ENCODE results near the gene SHISA6. TPM values are rescaled to one million over a fixed set of nuclear protein-coding genes. Genes with fewer than 3 reads are reported as not detected.

SHISA6 gene
- total RNA-seq, 2 experiments from 2014 or later: not detected

DNA sequence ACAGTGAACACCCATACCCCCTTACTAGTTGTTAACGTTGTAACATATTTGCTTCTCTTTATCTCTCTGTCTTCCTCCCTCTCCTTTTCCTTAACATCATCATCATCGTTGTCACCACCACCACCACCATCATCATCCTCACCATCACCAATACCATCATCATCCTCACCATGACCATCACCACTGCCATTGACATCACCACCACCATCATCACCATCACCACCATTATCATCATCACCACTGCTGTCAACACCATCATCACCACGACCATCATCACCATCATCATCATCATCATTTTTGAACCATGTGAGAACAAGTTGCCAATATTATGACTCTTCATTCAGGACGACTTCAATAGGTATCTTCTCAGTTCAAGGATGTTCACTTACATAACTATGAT, 35.5 kb downstream of the SHISA6 start:
- Mint-ChIP-seq H3K36me3 (no peaks in the 10 kb centered on the region), H3K9me3 (peaks cover 6% of the 10 kb centered on the region), H3K27ac (no peak overlapping the region), H3K4me1 (no peaks in the 10 kb centered on the region), H3K4me3 (no peak overlapping the region), H3K27me3 (no peaks in the 10 kb centered on the region)
- POLR2A ChIA-PET: no interaction called here
- DNase-seq: no peak
- no peak for ATAC-seq (ENCODE audit: low read depth)

DNA sequence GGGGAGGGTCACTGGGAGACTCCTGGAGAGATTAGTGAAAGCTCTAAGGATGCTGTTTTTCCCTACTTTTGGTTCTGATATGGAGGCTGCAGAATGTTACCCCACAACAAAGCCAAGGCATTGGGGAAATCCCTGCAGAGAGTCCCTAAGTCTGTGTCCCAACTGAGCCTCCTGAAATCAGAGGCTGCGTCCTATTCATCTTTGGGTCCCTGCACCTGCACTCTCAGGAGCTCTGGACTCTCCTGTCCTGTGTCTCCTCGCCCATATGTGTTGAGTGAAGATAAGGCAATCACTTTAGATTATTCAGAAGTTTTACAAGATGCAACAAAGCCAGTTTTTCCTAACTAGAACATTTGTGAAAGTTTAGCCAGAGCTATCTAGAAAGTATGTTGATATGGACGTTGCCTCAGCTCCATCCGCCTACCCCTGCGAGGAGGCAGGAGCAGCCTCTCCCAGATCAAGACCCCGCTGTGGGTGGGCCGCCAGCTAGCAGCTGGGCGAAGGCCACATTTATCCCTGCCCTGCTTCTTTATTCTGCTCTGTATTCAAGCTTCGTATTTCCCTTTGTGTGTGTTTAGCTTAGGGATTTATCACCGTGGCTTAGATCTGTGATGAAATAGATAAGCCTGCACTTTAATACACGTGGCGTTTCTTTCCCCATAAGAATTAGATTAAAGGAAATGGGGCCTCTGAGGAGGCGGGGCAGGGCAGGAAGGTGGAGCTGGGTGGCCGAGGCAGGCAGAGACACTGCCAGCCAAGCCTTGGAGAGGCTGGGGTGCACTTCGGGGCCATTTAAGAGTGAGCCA, 37.4 kb downstream of the SHISA6 start:
- Mint-ChIP-seq H3K4me3 (no peak overlapping the region), H3K27ac (no peak overlapping the region), H3K9me3 (peaks cover 4% of the 10 kb centered on the region), H3K27me3 (no peaks in the 10 kb centered on the region), H3K4me1 (no peaks in the 10 kb centered on the region), H3K36me3 (no peaks in the 10 kb centered on the region)
- ATAC-seq (ENCODE audit: low read depth): no peak
- no peak for DNase-seq
- POLR2A ChIA-PET: no interaction called here

DNA sequence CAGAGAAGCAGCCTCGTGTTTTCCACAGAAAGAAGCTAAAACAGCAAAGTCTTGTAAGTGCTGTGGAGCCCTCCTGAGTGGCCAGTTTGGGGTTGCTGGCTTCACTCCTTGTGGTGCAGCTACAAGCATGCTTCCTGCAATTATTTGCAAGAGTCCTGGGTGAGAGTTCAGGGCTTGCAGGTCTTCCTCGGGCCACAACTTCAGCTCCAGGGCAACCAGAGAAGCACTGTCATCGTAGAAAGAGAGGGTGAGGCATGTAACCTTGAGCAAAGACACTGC, 37.9 kb downstream of the SHISA6 start:
- Mint-ChIP-seq H3K36me3 (no peaks in the 10 kb centered on the region), H3K27me3 (no peaks in the 10 kb centered on the region), H3K9me3 (peaks cover 4% of the 10 kb centered on the region), H3K4me1 (no peaks in the 10 kb centered on the region), H3K4me3 (no peak overlapping the region), H3K27ac (no peak overlapping the region)
- DNase-seq (no peak), ATAC-seq (ENCODE audit: low read depth) (no peak)
- POLR2A ChIA-PET: no interaction called here

DNA sequence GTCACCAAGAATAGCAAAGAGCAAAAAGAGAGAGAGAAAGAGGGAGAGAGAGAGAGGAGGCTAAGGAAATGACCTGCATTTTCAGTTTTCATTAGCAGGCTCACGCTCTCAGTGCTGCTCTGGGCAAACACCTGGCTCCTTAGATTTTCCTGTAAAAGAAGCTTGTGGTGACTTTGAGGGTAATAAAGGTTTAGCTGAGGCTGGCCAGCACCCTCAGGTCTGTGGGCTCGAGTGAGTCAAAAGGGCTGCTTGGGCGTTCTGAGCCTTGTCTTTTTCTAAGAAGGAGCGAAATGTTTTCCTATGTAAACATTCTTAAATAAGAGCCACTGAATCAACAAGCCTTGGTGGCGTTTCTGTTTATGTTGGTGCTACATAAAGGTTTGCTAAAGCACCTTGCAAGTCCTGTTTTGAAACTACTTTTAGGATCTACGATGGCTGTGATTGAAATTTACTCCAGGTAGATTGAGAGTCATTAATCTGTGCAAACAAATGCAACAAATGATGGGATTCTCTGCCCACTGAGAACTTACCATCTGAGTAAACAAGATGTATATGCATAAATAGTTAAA, 38.8 kb downstream of the SHISA6 start:
- Mint-ChIP-seq H3K4me1 (no peaks in the 10 kb centered on the region), H3K36me3 (no peaks in the 10 kb centered on the region), H3K9me3 (peaks cover 4% of the 10 kb centered on the region), H3K27ac (no peak overlapping the region), H3K4me3 (no peak overlapping the region), H3K27me3 (no peaks in the 10 kb centered on the region)
- POLR2A ChIA-PET: no interaction called here
- ATAC-seq (ENCODE audit: low read depth): no peak
- no peak for DNase-seq

DNA sequence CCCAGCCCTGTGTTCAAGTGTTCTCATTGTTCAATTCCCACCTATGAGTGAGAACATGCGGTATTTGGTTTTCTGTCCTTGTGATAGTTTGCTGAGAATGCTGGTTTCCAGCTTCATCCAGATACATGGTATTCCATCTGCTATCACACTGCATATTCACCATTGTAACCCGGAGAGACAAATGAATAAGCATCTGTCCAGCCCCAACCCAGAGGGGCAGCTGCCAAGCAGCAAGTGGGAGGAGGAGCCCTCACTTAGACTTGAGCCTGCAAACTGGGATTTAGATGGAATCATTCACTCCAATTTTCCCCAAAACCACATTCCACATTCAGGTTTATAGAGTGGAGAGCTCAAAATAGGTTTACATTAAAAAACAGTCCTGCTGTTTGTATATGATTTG, 41.6 kb downstream of the SHISA6 start:
- Mint-ChIP-seq H3K9me3 (peaks cover 3% of the 10 kb centered on the region), H3K27ac (no peak overlapping the region), H3K4me3 (no peak overlapping the region), H3K4me1 (no peaks in the 10 kb centered on the region), H3K27me3 (no peaks in the 10 kb centered on the region), H3K36me3 (no peaks in the 10 kb centered on the region)
- DNase-seq (no peak), ATAC-seq (ENCODE audit: low read depth) (no peak)
- POLR2A ChIA-PET: no interaction called here

DNA sequence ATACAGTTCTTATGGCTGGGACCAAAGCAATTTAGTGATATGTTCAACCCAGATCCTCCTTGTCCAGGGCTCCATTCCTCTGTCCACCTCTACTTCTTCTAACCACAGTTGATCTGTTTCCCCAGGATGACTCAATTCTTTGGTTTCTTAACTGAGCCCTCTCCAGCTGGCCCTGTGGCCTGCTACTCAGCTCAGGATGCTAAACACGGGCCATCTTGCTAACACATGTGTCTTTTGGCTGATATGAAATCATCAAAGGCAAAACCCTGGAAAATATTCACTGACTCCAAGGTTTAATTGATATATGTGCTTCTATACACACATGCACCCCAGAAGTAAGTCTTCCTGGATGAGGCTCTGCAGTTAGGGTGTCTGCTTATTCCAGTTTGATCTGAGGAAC, 43.8 kb downstream of the SHISA6 start:
- no peak for ATAC-seq (ENCODE audit: low read depth)
- Mint-ChIP-seq H3K9me3 (peaks cover 1% of the 10 kb centered on the region), H3K27ac (no peak overlapping the region), H3K27me3 (no peaks in the 10 kb centered on the region), H3K4me1 (no peaks in the 10 kb centered on the region), H3K4me3 (no peak overlapping the region), H3K36me3 (no peaks in the 10 kb centered on the region)
- DNase-seq: no peak
- POLR2A ChIA-PET: no interaction called here

DNA sequence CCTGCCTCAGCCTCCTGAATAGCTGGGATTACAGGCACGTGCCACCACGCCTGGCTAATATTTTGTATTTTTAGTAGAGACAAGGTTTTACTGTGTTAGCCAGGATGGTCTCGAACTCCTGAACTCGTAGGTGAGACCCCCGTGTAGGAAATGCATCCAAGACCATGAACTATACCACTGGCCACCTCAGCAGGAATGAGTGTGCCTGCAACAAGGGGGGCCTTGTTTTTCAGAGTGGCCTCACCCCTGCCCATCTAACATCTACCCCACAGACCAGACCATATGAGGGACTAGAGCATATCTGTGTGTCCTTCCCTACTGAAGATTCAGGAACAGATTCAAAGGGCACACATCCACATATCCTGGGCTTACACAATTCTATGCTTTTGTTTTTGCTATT, 44.9 kb downstream of the SHISA6 start:
- H3K27me3 Mint-ChIP-seq: no peaks in the 10 kb centered on the region
- POLR2A ChIA-PET: no interaction called here
- H3K4me1 Mint-ChIP-seq: no peaks in the 10 kb centered on the region
- no peak overlapping the region for H3K27ac Mint-ChIP-seq
- H3K9me3 Mint-ChIP-seq: peaks cover 1% of the 10 kb centered on the region
- no peak overlapping the region for H3K4me3 Mint-ChIP-seq
- no peak for ATAC-seq (ENCODE audit: low read depth)
- H3K36me3 Mint-ChIP-seq: no peaks in the 10 kb centered on the region
- DNase-seq: no peak

DNA sequence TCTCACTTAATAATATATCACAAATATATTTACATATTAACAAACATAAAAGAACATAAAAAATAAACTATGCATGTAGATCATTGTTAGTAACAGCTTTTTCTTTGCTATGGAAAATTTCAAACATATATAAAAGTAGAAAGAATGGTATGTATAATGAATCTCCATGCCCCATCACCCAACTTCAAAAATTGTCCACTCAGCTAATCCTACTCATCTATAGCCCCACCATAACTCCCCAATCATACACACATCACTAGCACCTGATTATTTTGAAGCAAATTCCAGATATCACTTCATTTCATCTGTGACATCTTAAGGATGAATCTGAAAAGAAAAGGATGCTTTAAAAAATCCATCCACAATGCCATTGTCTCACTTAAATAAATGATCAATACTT, 46.8 kb downstream of the SHISA6 start:
- no peaks in the 10 kb centered on the region for H3K4me1 Mint-ChIP-seq
- no peak overlapping the region for H3K27ac Mint-ChIP-seq
- DNase-seq (no peak), ATAC-seq (ENCODE audit: low read depth) (no peak)
- no peaks in the 10 kb centered on the region for H3K36me3 Mint-ChIP-seq
- peaks cover 1% of the 10 kb centered on the region for H3K9me3 Mint-ChIP-seq
- POLR2A ChIA-PET: no interaction called here
- H3K4me3 Mint-ChIP-seq: no peak overlapping the region
- H3K27me3 Mint-ChIP-seq: no peaks in the 10 kb centered on the region

DNA sequence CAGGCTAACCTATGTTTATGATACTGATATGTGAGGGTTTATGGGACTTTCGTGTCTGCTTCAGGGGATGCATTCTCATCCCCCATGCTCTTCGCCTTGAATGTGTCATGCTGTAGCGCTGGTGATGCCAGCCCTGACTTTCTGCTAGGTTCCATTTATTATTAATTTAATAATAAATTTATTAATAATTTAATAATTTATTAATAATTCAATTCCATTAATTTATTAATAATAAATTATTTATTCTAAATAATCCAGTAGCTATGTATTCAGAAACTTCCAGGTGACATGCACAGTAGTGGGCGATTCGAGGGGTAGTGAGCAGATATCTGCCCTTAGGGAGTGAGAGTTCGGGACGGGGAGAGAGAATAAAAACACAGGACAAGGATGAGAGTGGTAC, 49.8 kb downstream of the SHISA6 start:
- Mint-ChIP-seq H3K4me1 (no peaks in the 10 kb centered on the region), H3K27ac (no peak overlapping the region), H3K27me3 (no peaks in the 10 kb centered on the region), H3K9me3 (peaks cover 3% of the 10 kb centered on the region), H3K36me3 (no peaks in the 10 kb centered on the region), H3K4me3 (no peak overlapping the region)
- ATAC-seq (ENCODE audit: low read depth) (no peak), DNase-seq (no peak)
- POLR2A ChIA-PET: no interaction called here

DNA sequence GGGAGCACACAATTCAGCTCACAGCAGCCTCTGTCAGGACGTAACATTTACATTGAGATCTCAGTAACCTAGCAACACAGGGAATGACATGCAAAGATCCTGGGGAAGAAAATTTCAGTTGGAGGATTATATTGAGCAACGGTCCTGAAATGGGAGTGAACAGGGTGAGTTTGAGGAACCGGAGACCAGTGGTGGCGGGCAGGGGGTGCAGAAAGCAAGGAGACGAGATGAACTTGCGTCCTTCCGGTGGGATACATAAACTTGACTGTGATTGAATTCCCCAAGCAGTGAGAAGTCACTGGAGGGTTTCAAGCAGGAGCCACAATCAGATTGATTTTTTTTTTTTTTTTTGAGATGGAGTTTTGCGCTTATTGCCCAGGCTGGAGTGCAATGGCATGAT, 51.5 kb downstream of the SHISA6 start:
- POLR2A ChIA-PET: no interaction called here
- Mint-ChIP-seq H3K9me3 (peaks cover 2% of the 10 kb centered on the region), H3K36me3 (no peaks in the 10 kb centered on the region), H3K4me3 (no peak overlapping the region), H3K27ac (no peak overlapping the region), H3K4me1 (no peaks in the 10 kb centered on the region), H3K27me3 (no peaks in the 10 kb centered on the region)
- ATAC-seq (ENCODE audit: low read depth) (no peak), DNase-seq (no peak)

DNA sequence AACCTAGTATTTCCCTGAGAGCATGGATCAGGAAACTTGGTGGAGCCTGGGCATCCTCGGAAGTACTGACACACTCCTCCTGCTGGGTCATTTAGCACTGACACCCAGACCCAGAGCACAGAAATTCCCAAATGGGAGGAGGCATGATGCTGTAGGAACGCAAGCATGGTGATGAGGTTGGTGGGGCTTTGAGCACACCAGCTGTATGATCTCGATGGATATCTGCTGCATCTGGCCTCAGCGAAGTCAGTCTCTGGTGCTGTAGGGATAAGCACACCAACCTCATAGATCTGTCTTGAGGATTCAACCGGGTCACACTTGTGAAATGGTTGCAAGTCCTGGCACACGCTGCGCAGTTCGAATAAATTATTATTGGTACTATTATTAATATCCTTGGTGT, 52.5 kb downstream of the SHISA6 start:
- H3K9me3 Mint-ChIP-seq: peaks cover 2% of the 10 kb centered on the region
- H3K4me1 Mint-ChIP-seq: no peaks in the 10 kb centered on the region
- no peaks in the 10 kb centered on the region for H3K27me3 Mint-ChIP-seq
- POLR2A ChIA-PET: no interaction called here
- H3K36me3 Mint-ChIP-seq: no peaks in the 10 kb centered on the region
- H3K27ac Mint-ChIP-seq: no peak overlapping the region
- ATAC-seq (ENCODE audit: low read depth) (no peak), DNase-seq (no peak)
- H3K4me3 Mint-ChIP-seq: no peak overlapping the region

DNA sequence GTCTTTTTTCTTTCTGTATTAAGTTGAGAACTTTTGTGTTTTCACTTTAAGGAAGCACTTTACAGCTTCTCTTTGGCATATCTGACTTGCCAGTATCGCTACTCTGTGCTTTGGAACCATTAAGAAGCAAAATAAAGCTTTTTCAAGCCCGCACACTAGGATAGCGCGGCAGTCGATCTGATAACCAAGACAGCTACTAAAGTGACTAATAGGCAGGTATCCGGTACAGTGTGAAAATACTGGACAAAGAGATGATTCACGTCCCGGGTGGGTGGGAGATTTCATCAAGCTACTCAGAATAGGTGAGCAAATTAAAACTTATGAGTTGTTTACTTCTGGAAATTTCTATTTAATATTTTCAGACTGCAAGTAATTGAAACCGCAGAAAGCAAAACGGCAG, 53.8 kb downstream of the SHISA6 start:
- Mint-ChIP-seq H3K4me3 (no peak overlapping the region), H3K9me3 (peaks cover 2% of the 10 kb centered on the region), H3K4me1 (no peaks in the 10 kb centered on the region), H3K36me3 (no peaks in the 10 kb centered on the region), H3K27ac (no peak overlapping the region), H3K27me3 (no peaks in the 10 kb centered on the region)
- POLR2A ChIA-PET: no interaction called here
- no peak for DNase-seq
- no peak for ATAC-seq (ENCODE audit: low read depth)

DNA sequence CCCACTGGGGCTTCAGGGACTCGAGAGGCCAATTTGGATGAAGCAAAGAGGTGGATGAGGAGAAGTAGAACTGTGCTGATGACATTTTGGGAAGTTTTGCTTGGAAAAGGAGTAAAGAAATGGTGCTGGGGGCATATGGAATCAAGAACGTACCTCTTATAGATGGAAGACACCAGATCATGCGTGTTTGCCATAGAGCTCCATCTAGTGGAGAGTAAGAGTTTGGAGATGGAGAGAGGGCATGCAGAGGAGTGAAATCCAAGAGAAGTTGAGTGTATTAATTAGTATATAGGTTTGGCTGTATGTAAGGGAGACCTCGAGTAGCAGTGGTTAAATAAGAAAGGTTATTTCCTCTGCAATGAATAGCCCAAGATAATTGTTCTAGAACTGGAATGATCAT, 56.0 kb downstream of the SHISA6 start:
- ATAC-seq (ENCODE audit: low read depth): no peak
- peaks cover 4% of the 10 kb centered on the region for H3K9me3 Mint-ChIP-seq
- POLR2A ChIA-PET: no interaction called here
- DNase-seq: no peak
- no peaks in the 10 kb centered on the region for H3K36me3 Mint-ChIP-seq
- no peak overlapping the region for H3K4me3 Mint-ChIP-seq
- no peaks in the 10 kb centered on the region for H3K27me3 Mint-ChIP-seq
- no peaks in the 10 kb centered on the region for H3K4me1 Mint-ChIP-seq
- no peak overlapping the region for H3K27ac Mint-ChIP-seq

DNA sequence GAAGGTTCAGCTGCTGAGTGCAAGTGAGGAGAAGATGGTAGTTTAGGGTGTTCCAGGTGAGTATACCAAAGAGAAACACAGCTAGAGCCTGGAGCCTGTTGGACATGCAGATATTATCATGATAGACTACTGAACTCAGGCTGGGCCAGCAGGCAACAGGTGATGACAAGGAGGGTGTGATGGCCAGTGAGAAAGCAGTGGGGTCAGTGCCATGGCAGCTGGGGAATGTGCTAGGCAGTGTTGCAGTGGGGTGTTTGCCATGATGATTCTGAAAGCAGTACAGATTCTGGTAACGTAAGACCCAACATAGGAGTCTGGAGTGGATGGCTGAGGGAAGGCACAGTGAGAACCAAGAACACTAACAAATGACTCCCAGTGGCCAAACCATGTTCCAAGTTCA, 57.4 kb downstream of the SHISA6 start:
- no peaks in the 10 kb centered on the region for H3K27me3 Mint-ChIP-seq
- no peak for ATAC-seq (ENCODE audit: low read depth)
- POLR2A ChIA-PET: no interaction called here
- peaks cover 2% of the 10 kb centered on the region for H3K9me3 Mint-ChIP-seq
- no peaks in the 10 kb centered on the region for H3K4me1 Mint-ChIP-seq
- no peaks in the 10 kb centered on the region for H3K36me3 Mint-ChIP-seq
- no peak overlapping the region for H3K27ac Mint-ChIP-seq
- no peak for DNase-seq
- H3K4me3 Mint-ChIP-seq: no peak overlapping the region

DNA sequence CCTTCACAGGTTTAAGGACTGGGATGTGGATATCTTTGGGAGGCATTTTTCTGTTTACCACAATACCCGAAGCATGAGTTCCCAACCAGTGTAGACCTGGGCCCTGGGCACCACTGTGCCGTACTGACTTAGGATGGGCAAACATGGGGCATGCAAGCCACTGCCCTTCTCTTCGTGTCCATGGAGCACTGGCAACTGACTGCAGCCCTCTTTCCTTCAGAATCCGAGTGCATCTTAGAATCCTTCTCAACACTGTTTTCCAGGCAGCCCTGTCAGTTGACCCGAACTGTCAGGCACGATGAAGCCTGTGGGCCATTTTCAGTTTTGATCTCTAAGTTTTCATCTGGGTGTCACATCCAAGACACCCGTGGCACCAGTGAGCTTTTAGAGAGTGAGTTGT, 59.2 kb downstream of the SHISA6 start:
- POLR2A ChIA-PET: no interaction called here
- H3K27me3 Mint-ChIP-seq: no peaks in the 10 kb centered on the region
- ATAC-seq (ENCODE audit: low read depth) (no peak), DNase-seq (no peak)
- no peaks in the 10 kb centered on the region for H3K4me1 Mint-ChIP-seq
- no peak overlapping the region for H3K4me3 Mint-ChIP-seq
- H3K27ac Mint-ChIP-seq: no peak overlapping the region
- H3K36me3 Mint-ChIP-seq: no peaks in the 10 kb centered on the region
- peaks cover 2% of the 10 kb centered on the region for H3K9me3 Mint-ChIP-seq

Measured in activated naive CD8-positive, alpha-beta T cell treated with anti-CD3 and anti-CD28 coated beads, Interleukin-2, amount 10 ng/mL, durations not matched to agents 7 days and 5 days (primary cell).